Endodermal cell (in vitro differentiated cells): ENCODE results near the gene CLHC1. TPM values are rescaled to one million over a fixed set of nuclear protein-coding genes. Genes with fewer than 3 reads are reported as not detected.
"Not testable (repeated sequence)": the region's sequence is repeated elsewhere in the genome, so short reads cannot be mapped to it uniquely, and the experiment has no call there.

Experiments used
- DNase-seq: peaks from one replicate; pipeline ENCODE4 v3.0.0-alpha.2; 2017
- H3K27ac ChIP-seq: 2 replicates; pipeline ENCODE4 v1.5.1; 2013; ENCODE audit warnings: mild to moderate bottlenecking, low read depth, low read length, moderate library complexity
- H3K27me3 ChIP-seq: 2 replicates; pipeline ENCODE4 v1.6.1; 2013; ENCODE audit warnings: mild to moderate bottlenecking, low read length, moderate library complexity; ENCODE audit not compliant: insufficient read depth, control insufficient read depth, poor library complexity, severe bottlenecking
- H3K36me3 ChIP-seq: 2 replicates; pipeline ENCODE4 v1.7.0; 2013; ENCODE audit warnings: mild to moderate bottlenecking, low read length, moderate library complexity; ENCODE audit not compliant: control insufficient read depth, insufficient read depth
- H3K4me1 ChIP-seq: one replicate; pipeline ENCODE4 v1.7.0; 2013; ENCODE audit warnings: low read length; ENCODE audit not compliant: control insufficient read depth, insufficient read depth
- H3K4me3 ChIP-seq: 2 replicates; pipeline ENCODE4 v1.5.1; 2013; ENCODE audit warnings: mild to moderate bottlenecking, low read length, moderate library complexity
- H3K9ac ChIP-seq: 2 replicates; pipeline ENCODE4 v1.6.1; 2013; ENCODE audit warnings: mild to moderate bottlenecking, low read length, moderate library complexity; ENCODE audit not compliant: poor library complexity, severe bottlenecking; ENCODE audit errors: extremely low read depth
- H3K9me3 ChIP-seq: 2 replicates; pipeline ENCODE4 v1.6.1; 2013; ENCODE audit warnings: mild to moderate bottlenecking, low read length, moderate library complexity; ENCODE audit not compliant: control insufficient read depth
- H3K27ac Mint-ChIP-seq: 2 replicates; pipeline ENCODE4 v1.8.0; 2020; ENCODE audit warnings: mixed read lengths
- H3K27me3 Mint-ChIP-seq: 2 replicates; pipeline ENCODE4 v1.8.0; 2021; ENCODE audit warnings: mild to moderate bottlenecking, mixed read lengths; ENCODE audit not compliant: insufficient read depth
- H3K36me3 Mint-ChIP-seq: 2 replicates; pipeline ENCODE4 v1.8.0; 2020; ENCODE audit warnings: low read depth, mixed read lengths
- H3K4me1 Mint-ChIP-seq: 2 replicates; pipeline ENCODE4 v1.8.0; 2020; ENCODE audit warnings: mixed read lengths
- H3K4me3 Mint-ChIP-seq: 2 replicates; pipeline ENCODE4 v1.8.0; 2020; ENCODE audit warnings: mild to moderate bottlenecking, moderate library complexity, mixed read lengths
- H3K9me3 Mint-ChIP-seq: 2 replicates; pipeline ENCODE4 v1.8.0; 2020; ENCODE audit warnings: mild to moderate bottlenecking, mixed read lengths
- WGBS, 2 experiments: methylation state at CpG; one replicate each; pipeline versions ENCODE4 v1.1.5 to v1.1.7; 2013; ENCODE audit warnings: missing lambda C conversion rate in 2 of 2, mixed read lengths in 1 of 2; ENCODE audit not compliant: insufficient coverage in 1 of 2, insufficient read length in 1 of 2; 5-methylcytosine and 5-hydroxymethylcytosine counted together
- total RNA-seq, 2 donors: library from RNA; stranded (reverse); fragmentation: NEBNext Ultra II Directional in 1 of 2; extraction: Animal tissue kit (Norgen Biotek cat#: 25700) in 1 of 2; gene quantifications; 2 replicates in 1 of 2; 3 replicates in 1 of 2; pipeline ENCODE4 v1.2.1, GENCODE V29; 2021
- TF ChIP-seq, protein P1 (sequence below): fragments of 200-600 bp; sonication (generic); conservative IDR thresholded peaks from 2 replicates; pipeline ENCODE4 v1.5.0; 2021; ENCODE audit warnings: antibody characterized with exemption, mild to moderate bottlenecking

Gene CLHC1
- total RNA-seq, 2 donors from 2014 or later = 15.4 to 17.9 TPM

- no peak overlapping the region for H3K4me3 Mint-ChIP-seq
- WGBS, 2 experiments = 90 to 93% methylated on average over 2 of the region's 2 CpGs
These were observed 2.9 kb downstream of the CLHC1 start for GRCh38 chr2:55229221-55229620.

DNA sequence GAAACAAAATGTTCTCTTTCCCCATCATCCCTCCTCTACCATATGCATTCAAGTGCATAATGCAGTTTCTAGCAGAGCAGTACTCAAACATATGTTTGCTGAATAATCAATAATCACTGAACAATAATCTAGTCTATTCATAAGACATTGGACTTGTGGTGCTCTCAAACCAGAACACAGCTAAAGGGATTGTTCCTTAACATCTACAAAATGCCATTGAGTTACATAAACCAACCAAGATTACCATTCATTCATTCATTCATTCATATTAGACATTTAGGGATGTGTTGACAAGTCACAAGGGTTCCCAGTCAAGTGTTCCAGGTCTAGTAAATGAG lies 3.9 kb downstream of the CLHC1 start:
- Mint-ChIP-seq H3K27ac (no peak overlapping the region), H3K36me3 (peaks cover 16% of the 10 kb centered on the region), H3K9me3 (no peaks in the 10 kb centered on the region), H3K27me3 (no peaks in the 10 kb centered on the region), H3K4me3 (no peak overlapping the region), H3K4me1 (peaks cover 8% of the 10 kb centered on the region)
- no peak for DNase-seq
- Histone ChIP-seq H3K4me3 (no peak overlapping the region), H3K9ac (no peak overlapping the region), H3K36me3 (peaks cover 6% of the 10 kb centered on the region), H3K4me1 (no peaks in the 10 kb centered on the region), H3K9me3 (no peaks in the 10 kb centered on the region), H3K27ac (no peak overlapping the region), H3K27me3 (no peaks in the 10 kb centered on the region)
- TF ChIP-seq, protein P1, sequence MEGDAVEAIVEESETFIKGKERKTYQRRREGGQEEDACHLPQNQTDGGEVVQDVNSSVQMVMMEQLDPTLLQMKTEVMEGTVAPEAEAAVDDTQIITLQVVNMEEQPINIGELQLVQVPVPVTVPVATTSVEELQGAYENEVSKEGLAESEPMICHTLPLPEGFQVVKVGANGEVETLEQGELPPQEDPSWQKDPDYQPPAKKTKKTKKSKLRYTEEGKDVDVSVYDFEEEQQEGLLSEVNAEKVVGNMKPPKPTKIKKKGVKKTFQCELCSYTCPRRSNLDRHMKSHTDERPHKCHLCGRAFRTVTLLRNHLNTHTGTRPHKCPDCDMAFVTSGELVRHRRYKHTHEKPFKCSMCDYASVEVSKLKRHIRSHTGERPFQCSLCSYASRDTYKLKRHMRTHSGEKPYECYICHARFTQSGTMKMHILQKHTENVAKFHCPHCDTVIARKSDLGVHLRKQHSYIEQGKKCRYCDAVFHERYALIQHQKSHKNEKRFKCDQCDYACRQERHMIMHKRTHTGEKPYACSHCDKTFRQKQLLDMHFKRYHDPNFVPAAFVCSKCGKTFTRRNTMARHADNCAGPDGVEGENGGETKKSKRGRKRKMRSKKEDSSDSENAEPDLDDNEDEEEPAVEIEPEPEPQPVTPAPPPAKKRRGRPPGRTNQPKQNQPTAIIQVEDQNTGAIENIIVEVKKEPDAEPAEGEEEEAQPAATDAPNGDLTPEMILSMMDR = no peak

More at GRCh38 chr2:55229221-55229620, 2.9 kb downstream of the CLHC1 start:
- DNase-seq = no peak
- Mint-ChIP-seq H3K36me3 (peaks cover 27% of the 10 kb centered on the region), H3K4me1 (peaks cover 15% of the 10 kb centered on the region), H3K27ac (no peak overlapping the region), H3K9me3 (no peaks in the 10 kb centered on the region), H3K27me3 (no peaks in the 10 kb centered on the region)
- Histone ChIP-seq H3K27ac (no peak overlapping the region), H3K9ac (no peak overlapping the region), H3K4me3 (no peak overlapping the region), H3K27me3 (no peaks in the 10 kb centered on the region), H3K36me3 (peaks cover 16% of the 10 kb centered on the region), H3K9me3 (no peaks in the 10 kb centered on the region), H3K4me1 (peaks cover 2% of the 10 kb centered on the region)
- TF ChIP-seq, protein P1 = no peak

DNA sequence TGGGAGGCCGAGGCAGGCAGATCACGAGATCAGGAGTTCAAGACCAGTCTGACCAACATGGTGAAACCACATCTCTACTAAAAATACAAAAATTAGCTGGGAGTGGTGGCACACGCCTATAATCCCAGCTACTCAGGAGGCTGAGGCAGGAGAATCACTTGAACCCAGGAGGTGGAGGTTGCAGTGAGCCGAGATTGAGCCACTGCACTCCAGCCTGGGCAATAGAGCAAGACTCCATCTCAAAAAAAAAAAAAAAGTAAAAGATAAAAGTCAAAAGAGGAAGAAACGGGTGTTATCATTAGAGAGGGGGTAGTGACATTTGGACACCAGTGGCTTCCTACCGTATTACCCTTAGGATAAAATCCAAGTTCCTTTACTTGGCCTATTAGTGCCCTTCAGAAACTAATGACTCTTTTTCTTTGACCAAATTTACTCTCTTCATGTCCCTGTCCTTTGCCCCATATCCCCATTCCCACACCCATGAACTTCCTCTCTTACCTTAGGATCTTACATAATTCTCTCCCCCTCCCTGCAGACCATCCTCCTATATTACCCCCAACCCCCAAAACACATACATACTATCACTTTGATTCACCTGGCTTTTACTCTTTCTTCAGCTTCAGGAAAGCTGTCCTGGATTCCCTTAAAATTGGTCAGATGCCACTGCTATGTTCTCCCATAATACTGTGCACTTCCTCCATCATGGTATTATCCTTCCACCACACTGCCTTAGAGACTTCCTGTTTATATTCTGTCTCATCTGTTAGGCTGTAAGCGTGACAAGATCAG lies 4.5 kb downstream of the CLHC1 start:
- not testable (repeated sequence) for H3K9me3 ChIP-seq, H3K4me3 Mint-ChIP-seq, H3K4me1 ChIP-seq, H3K27ac Mint-ChIP-seq, DNase-seq, H3K9me3 Mint-ChIP-seq, H3K9ac ChIP-seq, H3K36me3 ChIP-seq, H3K27me3 Mint-ChIP-seq, H3K27ac ChIP-seq, H3K4me1 Mint-ChIP-seq, H3K27me3 ChIP-seq, H3K4me3 ChIP-seq
- H3K36me3 Mint-ChIP-seq = peaks cover 14% of the 10 kb centered on the region
- 88 to 100% methylated on average over 1 to 6 of the region's 7 CpGs for WGBS, 2 experiments
